K562 (cell line): ENCODE measurements around the gene FGF22. TPM values are rescaled to one million over a fixed set of nuclear protein-coding genes. Genes with fewer than 3 reads are reported as not detected.

Experiments
- ATAC-seq: fragments of 200-7000 bp; cut with Tn5 transposase; 3 replicates; pipeline ENCODE4 v1.9.1; 2020; ENCODE audit warnings: moderate library complexity
- BruUV-seq: library from RNA; stranded (reverse); fragments of 400-500 nt; replicated peaks from 2 replicates; lab custom pipeline; 2021; lab: Mats Ljungman, UMichigan
- CTCF ChIA-PET: fragments of 300-600 bp; formaldehyde crosslinking; extraction: SDS; loops from one replicate; lab custom pipeline; 2021; ENCODE audit warnings: low intra/inter-chr PET ratio; lab: Yijun Ruan, JAX
- POLR2A ChIA-PET: fragments of 300-600, 350-650 bp; sonication (Branson Sonifier 250); formaldehyde crosslinking; extraction: SDS; loops from one replicate; lab custom pipeline; 2021; ENCODE audit warnings: antibody characterized with exemption, inconsistent platforms; lab: Yijun Ruan, JAX
- DNase-seq, 4 experiments: peaks; one replicate each; pipeline versions ENCODE4 v3.0.0 to v3.0.0-alpha.2; 2011 to 2018; ENCODE audit warnings: low spot score in 3 of 4, mixed read lengths in 3 of 4; ENCODE audit errors: extremely low read depth in 1 of 4
- FAIRE-seq: peaks from 2 replicates; lab custom pipeline; 2011; peaks lifted over from hg19 to GRCh38; lab: Jason Lieb, UNC
- H2AFZ ChIP-seq: 2 replicates; pipeline ENCODE4 v1.6.0; 2011; ENCODE audit warnings: low read depth, low read length, control low read depth, inconsistent platforms
- H3K27ac ChIP-seq: fragments of 200-600 bp; 3 replicates; pipeline ENCODE4 v1.8.0; 2011; ENCODE audit warnings: low read depth, mild to moderate bottlenecking, control low read depth, inconsistent platforms, low read length, moderate library complexity, mixed read lengths; ENCODE audit errors: extremely low read depth
- H3K27me3 ChIP-seq, 2 experiments: fragments of 300-600 bp in 1 of 2; 2 replicates in 1 of 2; 3 replicates in 1 of 2; pipeline versions ENCODE4 v1.6.0 to v1.8.0; 2011; ENCODE audit warnings: inconsistent platforms in 2 of 2, low read length in 2 of 2, mild to moderate bottlenecking in 1 of 2, mixed read lengths in 1 of 2, moderate library complexity in 1 of 2; ENCODE audit not compliant: control insufficient read depth in 2 of 2, insufficient read depth in 2 of 2
- H3K36me3 ChIP-seq: fragments of 300-600 bp; 3 replicates; pipeline ENCODE4 v1.8.0; 2011; ENCODE audit warnings: mild to moderate bottlenecking, low read length, inconsistent platforms; ENCODE audit not compliant: control insufficient read depth, insufficient read depth
- H3K4me1 ChIP-seq, 2 experiments: fragments of 200-600 bp in 1 of 2; replicated peaks in 1 of 2; 2 replicates in 1 of 2; 3 replicates in 1 of 2; pipeline versions ENCODE4 v1.5.1 to v1.8.0; 2011; ENCODE audit warnings: inconsistent platforms in 2 of 2, low read length in 2 of 2, mild to moderate bottlenecking in 1 of 2, mixed read lengths in 1 of 2, moderate library complexity in 1 of 2; ENCODE audit not compliant: control insufficient read depth in 2 of 2, insufficient read depth in 2 of 2
- H3K4me2 ChIP-seq: 2 replicates; pipeline ENCODE4 v1.6.1; 2011; ENCODE audit warnings: low read length, control low read depth, inconsistent platforms, mixed read lengths; ENCODE audit not compliant: insufficient read depth
- H3K4me3 ChIP-seq: fragments of 200-600 bp; sonication (generic), shearing (Covaris generic); 2 replicates; pipeline ENCODE4 v1.5.1; 2016; ENCODE audit warnings: control low read depth, inconsistent platforms
- H3K79me2 ChIP-seq: fragments of 200-600 bp; 3 replicates; pipeline ENCODE4 v1.8.0; 2011; ENCODE audit warnings: low read length, inconsistent platforms; ENCODE audit not compliant: control insufficient read depth, insufficient read depth
- H3K9ac ChIP-seq, 2 experiments: 2 replicates each; pipeline versions ENCODE4 v1.6.0 to v1.6.1; 2011; ENCODE audit warnings: low read depth in 2 of 2, low read length in 2 of 2, control low read depth in 1 of 2, inconsistent platforms in 1 of 2, mild to moderate bottlenecking in 1 of 2, mixed read lengths in 1 of 2; ENCODE audit not compliant: insufficient read depth in 1 of 2
- H3K9me1 ChIP-seq: one replicate; pipeline ENCODE4 v1.6.0; 2011; ENCODE audit warnings: inconsistent platforms, mild to moderate bottlenecking, low read length, moderate library complexity; ENCODE audit not compliant: control insufficient read depth, insufficient read depth
- H3K9me3 ChIP-seq: replicated peaks from 2 replicates; pipeline ENCODE4 v1.5.1; 2011; ENCODE audit warnings: low read depth, low read length, inconsistent platforms; ENCODE audit not compliant: control insufficient read depth, insufficient read depth
- H4K20me1 ChIP-seq: replicated peaks from 2 replicates; pipeline ENCODE4 v1.6.1; 2011; ENCODE audit warnings: low read length, inconsistent platforms, mixed read lengths; ENCODE audit not compliant: control insufficient read depth, insufficient read depth
- ERF ChIP-seq: fragments of 450-650 bp; formaldehyde crosslinking; IDR thresholded peaks from 2 replicates; pipeline ENCODE4 v1.4.0; 2020; ENCODE audit warnings: mild to moderate bottlenecking, mixed read lengths
- FOSL1 ChIP-seq: fragments of 200-800 bp; sonication (Bioruptor generic); conservative IDR thresholded peaks from 2 replicates; pipeline ENCODE4 v1.6.1; 2016; ENCODE audit warnings: missing genetic modification characterization, missing compliant biosample characterization
- HNRNPL ChIP-seq: fragments of 200-400 bp; formaldehyde crosslinking; IDR thresholded peaks from 2 replicates; pipeline ENCODE4 v1.6.1; 2017; ENCODE audit warnings: low read depth, mild to moderate bottlenecking, low read length
- MYBL2 ChIP-seq, 2 experiments: fragments of 450-650 bp in 1 of 2; sonication (generic) in 1 of 2; formaldehyde crosslinking in 1 of 2; IDR thresholded peaks; 2 replicates each; pipeline versions ENCODE4 v1.6.1 to v1.8.1; 2017 to 2022; ENCODE audit warnings: borderline replicate concordance in 1 of 2, inconsistent platforms in 1 of 2, low read depth in 1 of 2, mild to moderate bottlenecking in 1 of 2, missing genetic modification reagents in 1 of 2, moderate library complexity in 1 of 2
- NFXL1 ChIP-seq: fragments of 450-650 bp; formaldehyde crosslinking; IDR thresholded peaks from 2 replicates; pipeline ENCODE4 v1.4.0; 2021; ENCODE audit warnings: mild to moderate bottlenecking
- POLR2G ChIP-seq: fragments of 200-400 bp; formaldehyde crosslinking; IDR thresholded peaks from 2 replicates; pipeline ENCODE4 v1.6.1; 2017; ENCODE audit warnings: low read depth, mild to moderate bottlenecking, antibody characterized with exemption, low read length, moderate library complexity
- PTTG1 ChIP-seq: fragments of 450-650 bp; IDR thresholded peaks from 2 replicates; pipeline ENCODE4 v1.6.1; 2016; ENCODE audit warnings: low read depth, mild to moderate bottlenecking, missing genetic modification characterization, missing compliant biosample characterization
- ZNF124 ChIP-seq: sonication (generic); formaldehyde crosslinking; IDR thresholded peaks from 2 replicates; pipeline ENCODE4 v1.8.1; 2022; ENCODE audit warnings: missing genetic modification reagents
- ZNF212 ChIP-seq: fragments of 450-650 bp; formaldehyde crosslinking; IDR thresholded peaks from 2 replicates; pipeline ENCODE4 v1.4.0; 2020; ENCODE audit warnings: mild to moderate bottlenecking
- ZNF408 ChIP-seq: fragments of 250-450 bp; sonication (Bioruptor Pico); IDR thresholded peaks from 2 replicates; pipeline ENCODE4 v1.4.0; 2020; ENCODE audit warnings: low read depth, mild to moderate bottlenecking, moderate library complexity
- ZSCAN32 ChIP-seq: fragments of 450-650 bp; formaldehyde crosslinking; IDR thresholded peaks from 2 replicates; pipeline ENCODE4 v1.4.0; 2020; ENCODE audit warnings: mild to moderate bottlenecking, moderate library complexity
- WGBS: fragments of 100-300 bp; shearing (Covaris generic); methylation state at CpG from one replicate; pipeline ENCODE4 v1.1.6; 2016; ENCODE audit warnings: low coverage, mixed read lengths; ENCODE audit not compliant: insufficient coverage; ENCODE audit errors: missing lambda C conversion rate; 5-methylcytosine and 5-hydroxymethylcytosine counted together
- in situ Hi-C: fragments of 300-500 bp; cut with MboI; formaldehyde crosslinking; loops from 4 replicates; pipeline ENCODE4 v1.15.0; 2018; ENCODE audit warnings: inconsistent platforms, mixed read lengths
- intact Hi-C: fragments of 100-400 bp; cut with micrococcal nuclease; formaldehyde crosslinking; loops from 2 replicates; pipeline ENCODE4 v1.14.2; 2022
- polyA plus RNA-seq, 8 experiments: library from polyadenylated mRNA; depleted of rRNA in 4 of 8; stranded (reverse) in 5 of 8; unstranded in 3 of 8; fragments of >200 nt; fragmentation: Nextera tagmentation in 2 of 8; fragmentation: Illumina TruSeq in 1 of 8; extraction: Ambion mirVana in 2 of 8; extraction: Trizol in 1 of 8; gene quantifications; 2 replicates each; pipeline versions ENCODE4 v1.2.1 to v1.2.3, GENCODE V29; 2011 to 2014; ENCODE audit warnings: inconsistent platforms in 1 of 8, missing spikeins in 1 of 8
- total RNA-seq, 7 experiments: library from RNA; depleted of rRNA in 6 of 7; stranded (reverse); fragments of >200 nt in 6 of 7; fragmentation: Illumina TruSeq in 2 of 7; extraction: Trizol in 2 of 7; gene quantifications; 2 replicates each; pipeline versions ENCODE4 v1.2.1 to v1.2.3, GENCODE V29; 2011 to 2021; ENCODE audit warnings: low replicate concordance in 1 of 7
- TF ChIP-seq, protein P1 (sequence below): fragments of 200-800 bp; sonication (Bioruptor generic); IDR thresholded peaks from 2 replicates; pipeline ENCODE4 v1.6.1; 2016; ENCODE audit warnings: missing genetic modification characterization, missing compliant biosample characterization
- TF ChIP-seq, protein P2 (sequence below): fragments of 250-450 bp; sonication (Bioruptor Pico); IDR thresholded peaks from 2 replicates; pipeline ENCODE4 v1.9.0; 2021; ENCODE audit warnings: mild to moderate bottlenecking
- TF ChIP-seq, protein P3 (sequence below): fragments of 450-650 bp; IDR thresholded peaks from 2 replicates; pipeline ENCODE4 v1.7.0; 2016; ENCODE audit warnings: borderline replicate concordance

Gene FGF22
- total and polyA plus RNA-seq, 9 of the 15 experiments (the other 6 are each of a cell fraction or from before 2014, with no cell fraction given) = 0.14 to 2.2 (median 0.86) TPM; not detected in 4

DNA sequence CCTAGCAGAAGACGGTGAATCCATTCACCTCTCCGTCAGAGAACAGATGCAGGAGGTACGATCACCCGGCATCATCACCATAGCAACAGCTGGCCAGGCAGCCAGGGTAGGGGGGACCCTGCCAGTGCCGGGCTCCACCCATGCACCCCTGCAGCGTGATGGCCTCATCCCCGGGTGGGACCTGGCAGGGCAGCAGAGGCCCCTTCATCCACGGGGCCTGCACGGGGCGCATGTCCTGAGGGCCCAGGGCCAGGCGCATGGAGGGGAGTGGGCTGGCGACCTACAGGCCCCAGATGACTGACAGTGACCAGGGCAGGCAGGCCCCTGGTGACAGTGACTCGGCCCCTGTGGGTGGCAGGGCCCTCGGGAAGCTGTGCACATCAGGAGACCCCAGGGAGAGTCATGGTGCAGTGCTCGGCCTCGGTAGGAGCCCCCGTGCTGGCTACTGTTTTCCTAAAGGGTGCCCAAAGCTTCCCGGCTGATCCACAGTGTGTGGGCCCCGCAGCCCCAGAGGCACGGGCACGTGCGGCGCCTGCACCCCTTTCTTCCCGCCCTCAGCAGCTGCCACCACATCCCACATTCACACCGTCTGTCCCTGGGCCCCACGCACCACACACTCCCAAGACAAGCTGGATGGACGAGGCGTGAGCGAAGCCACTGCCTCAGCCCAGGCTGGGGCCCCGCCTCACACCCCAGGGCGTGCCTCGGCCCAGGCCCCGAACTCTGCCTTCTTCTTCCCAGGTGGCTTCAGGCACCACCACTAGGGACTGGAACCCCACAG lies 18.6 kb downstream of the FGF22 start:
- Histone ChIP-seq H3K27me3 (no peaks in the 10 kb centered on the region), H3K36me3 (peaks cover 81% of the 10 kb centered on the region; the same call in 2 of the 3 replicates), H3K4me2 (no peak overlapping the region), H3K4me3 (no peak overlapping the region), H3K9ac (peak overlapping the region in 1 of 2 experiments; percentile 52; a peak in 2 of 4 replicates), H3K27ac (no peak overlapping the region), H3K9me3 (no peaks in the 10 kb centered on the region), H2AFZ (no peak overlapping the region), H3K79me2 (peaks cover 95% of the 10 kb centered on the region), H3K4me1 (peaks cover 14 to 77% of the 10 kb centered on the region in 2 experiments), H4K20me1 (peaks cover 60% of the 10 kb centered on the region), H3K9me1 (peaks cover 14% of the 10 kb centered on the region)
- no TSS peak for BruUV-seq
- in situ Hi-C loops = no loop called here
- intact Hi-C loops = no loop called here
- POLR2A ChIA-PET = interaction anchor here (1.5 kb wide), 1 partner anchor 10 kb away, joined by 4 read pairs; no protein-coding TSS in a partner anchor
- FAIRE-seq (no peak), DNase-seq (no peak), ATAC-seq (no peak)
- 93% methylated on average over 30 of the region's 33 CpGs for WGBS
- CTCF ChIA-PET = no interaction called here
- TF ChIP-seq ZSCAN32 (CRISPR knock-in tag) = no peak
- TF ChIP-seq MYBL2 (IDR thresholded peaks at IDR 0.05; ENCODE audit: low read depth) = no peak
- TF ChIP-seq MYBL2 (CRISPR knock-in tag; IDR thresholded peaks at IDR 0.05; ENCODE audit: borderline replicate concordance) = no peak
- TF ChIP-seq POLR2G = peak; percentile 43; the same call in 1 of the 2 replicates
- TF ChIP-seq, protein P1, sequence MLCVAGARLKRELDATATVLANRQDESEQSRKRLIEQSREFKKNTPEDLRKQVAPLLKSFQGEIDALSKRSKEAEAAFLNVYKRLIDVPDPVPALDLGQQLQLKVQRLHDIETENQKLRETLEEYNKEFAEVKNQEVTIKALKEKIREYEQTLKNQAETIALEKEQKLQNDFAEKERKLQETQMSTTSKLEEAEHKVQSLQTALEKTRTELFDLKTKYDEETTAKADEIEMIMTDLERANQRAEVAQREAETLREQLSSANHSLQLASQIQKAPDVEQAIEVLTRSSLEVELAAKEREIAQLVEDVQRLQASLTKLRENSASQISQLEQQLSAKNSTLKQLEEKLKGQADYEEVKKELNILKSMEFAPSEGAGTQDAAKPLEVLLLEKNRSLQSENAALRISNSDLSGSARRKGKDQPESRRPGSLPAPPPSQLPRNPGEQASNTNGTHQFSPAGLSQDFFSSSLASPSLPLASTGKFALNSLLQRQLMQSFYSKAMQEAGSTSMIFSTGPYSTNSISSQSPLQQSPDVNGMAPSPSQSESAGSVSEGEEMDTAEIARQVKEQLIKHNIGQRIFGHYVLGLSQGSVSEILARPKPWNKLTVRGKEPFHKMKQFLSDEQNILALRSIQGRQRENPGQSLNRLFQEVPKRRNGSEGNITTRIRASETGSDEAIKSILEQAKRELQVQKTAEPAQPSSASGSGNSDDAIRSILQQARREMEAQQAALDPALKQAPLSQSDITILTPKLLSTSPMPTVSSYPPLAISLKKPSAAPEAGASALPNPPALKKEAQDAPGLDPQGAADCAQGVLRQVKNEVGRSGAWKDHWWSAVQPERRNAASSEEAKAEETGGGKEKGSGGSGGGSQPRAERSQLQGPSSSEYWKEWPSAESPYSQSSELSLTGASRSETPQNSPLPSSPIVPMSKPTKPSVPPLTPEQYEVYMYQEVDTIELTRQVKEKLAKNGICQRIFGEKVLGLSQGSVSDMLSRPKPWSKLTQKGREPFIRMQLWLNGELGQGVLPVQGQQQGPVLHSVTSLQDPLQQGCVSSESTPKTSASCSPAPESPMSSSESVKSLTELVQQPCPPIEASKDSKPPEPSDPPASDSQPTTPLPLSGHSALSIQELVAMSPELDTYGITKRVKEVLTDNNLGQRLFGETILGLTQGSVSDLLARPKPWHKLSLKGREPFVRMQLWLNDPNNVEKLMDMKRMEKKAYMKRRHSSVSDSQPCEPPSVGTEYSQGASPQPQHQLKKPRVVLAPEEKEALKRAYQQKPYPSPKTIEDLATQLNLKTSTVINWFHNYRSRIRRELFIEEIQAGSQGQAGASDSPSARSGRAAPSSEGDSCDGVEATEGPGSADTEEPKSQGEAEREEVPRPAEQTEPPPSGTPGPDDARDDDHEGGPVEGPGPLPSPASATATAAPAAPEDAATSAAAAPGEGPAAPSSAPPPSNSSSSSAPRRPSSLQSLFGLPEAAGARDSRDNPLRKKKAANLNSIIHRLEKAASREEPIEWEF (CRISPR knock-in tag) = no peak
- TF ChIP-seq, protein P2, sequence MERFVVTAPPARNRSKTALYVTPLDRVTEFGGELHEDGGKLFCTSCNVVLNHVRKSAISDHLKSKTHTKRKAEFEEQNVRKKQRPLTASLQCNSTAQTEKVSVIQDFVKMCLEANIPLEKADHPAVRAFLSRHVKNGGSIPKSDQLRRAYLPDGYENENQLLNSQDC (CRISPR knock-in tag) = no peak
- TF ChIP-seq PTTG1 = no peak
- TF ChIP-seq HNRNPL = no peak
- no peak for TF ChIP-seq NFXL1 (CRISPR knock-in tag)
- TF ChIP-seq ZNF212 (CRISPR knock-in tag) = no peak
- TF ChIP-seq ZNF408 (CRISPR knock-in tag) = no peak
- TF ChIP-seq ZNF124 = no peak
- no peak for TF ChIP-seq ERF (CRISPR knock-in tag)
- TF ChIP-seq, protein P3, sequence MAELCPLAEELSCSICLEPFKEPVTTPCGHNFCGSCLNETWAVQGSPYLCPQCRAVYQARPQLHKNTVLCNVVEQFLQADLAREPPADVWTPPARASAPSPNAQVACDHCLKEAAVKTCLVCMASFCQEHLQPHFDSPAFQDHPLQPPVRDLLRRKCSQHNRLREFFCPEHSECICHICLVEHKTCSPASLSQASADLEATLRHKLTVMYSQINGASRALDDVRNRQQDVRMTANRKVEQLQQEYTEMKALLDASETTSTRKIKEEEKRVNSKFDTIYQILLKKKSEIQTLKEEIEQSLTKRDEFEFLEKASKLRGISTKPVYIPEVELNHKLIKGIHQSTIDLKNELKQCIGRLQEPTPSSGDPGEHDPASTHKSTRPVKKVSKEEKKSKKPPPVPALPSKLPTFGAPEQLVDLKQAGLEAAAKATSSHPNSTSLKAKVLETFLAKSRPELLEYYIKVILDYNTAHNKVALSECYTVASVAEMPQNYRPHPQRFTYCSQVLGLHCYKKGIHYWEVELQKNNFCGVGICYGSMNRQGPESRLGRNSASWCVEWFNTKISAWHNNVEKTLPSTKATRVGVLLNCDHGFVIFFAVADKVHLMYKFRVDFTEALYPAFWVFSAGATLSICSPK = no peak
- TF ChIP-seq FOSL1 = no peak
